ENCODE data around the gene HMGA1.

DNA sequence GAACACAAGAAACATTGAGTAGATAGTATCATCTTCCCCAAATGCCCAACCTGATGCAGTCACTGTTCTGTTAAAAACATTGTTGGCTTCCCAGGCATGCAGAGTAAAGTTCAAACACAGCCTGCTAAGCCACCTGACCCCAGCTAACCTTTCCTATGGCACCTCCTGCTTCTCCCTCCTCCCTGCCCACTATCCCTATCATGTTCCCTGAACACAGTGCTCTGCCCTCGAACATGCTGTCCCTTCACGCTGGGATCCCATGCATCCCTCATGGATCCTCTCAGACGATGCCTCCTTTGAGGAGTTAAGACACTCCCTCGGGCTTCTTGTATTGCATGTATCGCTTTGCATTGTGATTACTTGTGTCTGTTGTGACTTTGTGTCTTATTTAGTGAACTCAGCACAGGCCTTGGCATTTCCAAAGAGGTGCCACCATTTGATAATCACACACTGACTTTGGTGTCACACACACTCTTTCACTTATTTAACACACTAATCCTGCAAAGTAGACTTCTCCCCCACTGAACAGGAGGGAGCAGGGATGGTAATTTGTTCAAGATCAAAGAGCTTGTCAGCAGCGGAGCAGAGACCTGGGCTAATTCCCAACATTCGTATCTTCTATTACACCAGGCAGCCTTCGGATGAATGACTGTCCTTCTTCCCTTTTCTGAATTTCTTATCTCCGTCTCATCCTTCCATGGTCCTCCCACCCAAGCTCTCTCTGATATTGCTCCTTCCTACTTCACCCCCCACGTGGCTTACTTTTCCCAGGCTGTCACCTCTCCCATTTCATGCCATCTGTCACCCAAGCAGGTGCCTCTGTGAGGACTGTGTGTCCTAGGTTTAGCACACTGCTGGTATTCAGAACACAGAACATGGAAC is 40.4 kb downstream of the HMGA1 start:
- TF ChIP-seq, protein P1, sequence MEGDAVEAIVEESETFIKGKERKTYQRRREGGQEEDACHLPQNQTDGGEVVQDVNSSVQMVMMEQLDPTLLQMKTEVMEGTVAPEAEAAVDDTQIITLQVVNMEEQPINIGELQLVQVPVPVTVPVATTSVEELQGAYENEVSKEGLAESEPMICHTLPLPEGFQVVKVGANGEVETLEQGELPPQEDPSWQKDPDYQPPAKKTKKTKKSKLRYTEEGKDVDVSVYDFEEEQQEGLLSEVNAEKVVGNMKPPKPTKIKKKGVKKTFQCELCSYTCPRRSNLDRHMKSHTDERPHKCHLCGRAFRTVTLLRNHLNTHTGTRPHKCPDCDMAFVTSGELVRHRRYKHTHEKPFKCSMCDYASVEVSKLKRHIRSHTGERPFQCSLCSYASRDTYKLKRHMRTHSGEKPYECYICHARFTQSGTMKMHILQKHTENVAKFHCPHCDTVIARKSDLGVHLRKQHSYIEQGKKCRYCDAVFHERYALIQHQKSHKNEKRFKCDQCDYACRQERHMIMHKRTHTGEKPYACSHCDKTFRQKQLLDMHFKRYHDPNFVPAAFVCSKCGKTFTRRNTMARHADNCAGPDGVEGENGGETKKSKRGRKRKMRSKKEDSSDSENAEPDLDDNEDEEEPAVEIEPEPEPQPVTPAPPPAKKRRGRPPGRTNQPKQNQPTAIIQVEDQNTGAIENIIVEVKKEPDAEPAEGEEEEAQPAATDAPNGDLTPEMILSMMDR (IDR thresholded peaks at IDR 0.05), result no peak
- TF ChIP-seq POLR2A (IDR thresholded peaks at IDR 0.05), result no peak
